Measurements from ENCODE around the gene TNRC6A.
"Not testable (repeated sequence)": the region's sequence is repeated elsewhere in the genome, so short reads cannot be mapped to it uniquely, and the experiment has no call there.

The TNRC6A gene

GRCh38 chr16:24729243-24729950 lies at the start of gene TNRC6A:
TNRC6A (plus strand) TSS chr16:24729651; CDS start chr16:24729842, 191 bp downstream.
- DNase-seq (ENCODE audit: low spot score) = peak; percentile 91

- DNase-seq (ENCODE audit: low spot score) = peak; percentile 10
Measured at GRCh38 chr16:24681793-24682192, 47.7 kb upstream of the TNRC6A start.

- DNase-seq (ENCODE audit: low spot score) = no peak
Measured at GRCh38 chr16:24683250-24683649, 46.2 kb upstream of the TNRC6A start.

GRCh38 chr16:24683847-24684493 lies 45.5 kb upstream of the TNRC6A start:
- DNase-seq (ENCODE audit: low spot score) = no peak

GRCh38 chr16:24685539-24686432 lies 43.7 kb upstream of the TNRC6A start:
- peak; percentile 74 for DNase-seq (ENCODE audit: low spot score)

- no peak for DNase-seq (ENCODE audit: low spot score)
Measured at GRCh38 chr16:24686678-24687077, 42.8 kb upstream of the TNRC6A start.

- no peak for DNase-seq (ENCODE audit: low spot score)
Measured at GRCh38 chr16:24688359-24688758, 41.1 kb upstream of the TNRC6A start.

- DNase-seq (ENCODE audit: low spot score) = peak; percentile 56
Measured at GRCh38 chr16:24689128-24689527, 40.3 kb upstream of the TNRC6A start.

GRCh38 chr16:24692854-24693253 lies 36.6 kb upstream of the TNRC6A start:
- DNase-seq (ENCODE audit: low spot score) = no peak

GRCh38 chr16:24694931-24695330 lies 34.5 kb upstream of the TNRC6A start:
- DNase-seq (ENCODE audit: low spot score) = no peak

GRCh38 chr16:24696699-24697098 lies 32.8 kb upstream of the TNRC6A start:
- no peak for DNase-seq (ENCODE audit: low spot score)

- no peak for DNase-seq (ENCODE audit: low spot score)
Measured at GRCh38 chr16:24698308-24698707, 31.1 kb upstream of the TNRC6A start.

- no peak for DNase-seq (ENCODE audit: low spot score)
Measured at GRCh38 chr16:24699151-24699723, 30.2 kb upstream of the TNRC6A start.

GRCh38 chr16:24700549-24701392 lies 28.7 kb upstream of the TNRC6A start:
- DNase-seq (ENCODE audit: low spot score) = peak; percentile 93

- no peak for DNase-seq (ENCODE audit: low spot score)
Measured at GRCh38 chr16:24701521-24701951, 27.9 kb upstream of the TNRC6A start.

- not testable (repeated sequence) for DNase-seq (ENCODE audit: low spot score)
Measured at GRCh38 chr16:24707760-24708159, 21.7 kb upstream of the TNRC6A start.

- DNase-seq (ENCODE audit: low spot score) = no peak
Measured at GRCh38 chr16:24713379-24713778, 16.1 kb upstream of the TNRC6A start.

GRCh38 chr16:24717411-24717810 lies 12.0 kb upstream of the TNRC6A start:
- DNase-seq (ENCODE audit: low spot score) = no peak

GRCh38 chr16:24718967-24719521 lies 10.4 kb upstream of the TNRC6A start:
- DNase-seq (ENCODE audit: low spot score) = no peak

GRCh38 chr16:24721830-24722238 lies 7.6 kb upstream of the TNRC6A start:
- DNase-seq (ENCODE audit: low spot score) = no peak

- no peak for DNase-seq (ENCODE audit: low spot score)
Measured at GRCh38 chr16:24723663-24724062, 5.8 kb upstream of the TNRC6A start.
